HG03135 (cell line): ENCODE measurements around the gene SIGLEC8.
"Not testable (repeated sequence)": the region's sequence is repeated elsewhere in the genome, so short reads cannot be mapped to it uniquely, and the experiment has no call there.

ENCODE experiments used
- ATAC-seq: cut with Tn5 transposase; IDR thresholded peaks from one replicate; pipeline ENCODE4 v1.9.1; 2021; ENCODE audit warnings: mild to moderate bottlenecking, moderate library complexity; ENCODE audit not compliant: unreplicated experiment

The SIGLEC8 gene

GRCh38 chr19:51448011-51448410, 10.2 kb downstream of the SIGLEC8 start:
- no peak for ATAC-seq

GRCh38 chr19:51447510-51447909, 10.7 kb downstream of the SIGLEC8 start:
- ATAC-seq, result not testable (repeated sequence)

- ATAC-seq, result peak; percentile 95
Observed at GRCh38 chr19:51441410-51442390, 16.6 kb downstream of the SIGLEC8 start.

GRCh38 chr19:51440846-51441409, 17.3 kb downstream of the SIGLEC8 start:
- peak; percentile 17 for ATAC-seq

- no peak for ATAC-seq
Observed at GRCh38 chr19:51440052-51440451, 18.2 kb downstream of the SIGLEC8 start.

GRCh38 chr19:51439021-51439465, 19.2 kb downstream of the SIGLEC8 start:
- no peak for ATAC-seq

- no peak for ATAC-seq
Observed at GRCh38 chr19:51434456-51434855, 23.8 kb downstream of the SIGLEC8 start.

GRCh38 chr19:51433043-51433442, 25.2 kb downstream of the SIGLEC8 start:
- ATAC-seq, result no peak

- no peak for ATAC-seq
Observed at GRCh38 chr19:51431124-51431523, 27.1 kb downstream of the SIGLEC8 start.

GRCh38 chr19:51430221-51430620, 28.0 kb downstream of the SIGLEC8 start:
- ATAC-seq, result no peak

- no peak for ATAC-seq
Observed at GRCh38 chr19:51427201-51427600, 31.1 kb downstream of the SIGLEC8 start.

- no peak for ATAC-seq
Observed at GRCh38 chr19:51422053-51422448, 36.2 kb downstream of the SIGLEC8 start.

GRCh38 chr19:51421229-51422052, 36.8 kb downstream of the SIGLEC8 start:
- no peak for ATAC-seq

GRCh38 chr19:51420511-51420910, 37.7 kb downstream of the SIGLEC8 start:
- ATAC-seq, result not testable (repeated sequence)

GRCh38 chr19:51418707-51419106, 39.5 kb downstream of the SIGLEC8 start:
- no peak for ATAC-seq

- no peak for ATAC-seq
Observed at GRCh38 chr19:51417810-51418157, 40.5 kb downstream of the SIGLEC8 start.

GRCh38 chr19:51417107-51417809, 41.0 kb downstream of the SIGLEC8 start, which contains the start of gene SIGLEC10:
TSS of gene SIGLEC10 (minus strand) at chr19:51417642. CDS start at chr19:51417581, 61 bp downstream.
- no peak for ATAC-seq

GRCh38 chr19:51416422-51416821, 41.8 kb downstream of the SIGLEC8 start:
- not testable (repeated sequence) for ATAC-seq

- ATAC-seq, result no peak
Observed at GRCh38 chr19:51415187-51415586, 43.1 kb downstream of the SIGLEC8 start.

GRCh38 chr19:51410950-51411748, 47.1 kb downstream of the SIGLEC8 start:
- no peak for ATAC-seq
